Measurements from ENCODE around the gene AIG1.

DNA sequence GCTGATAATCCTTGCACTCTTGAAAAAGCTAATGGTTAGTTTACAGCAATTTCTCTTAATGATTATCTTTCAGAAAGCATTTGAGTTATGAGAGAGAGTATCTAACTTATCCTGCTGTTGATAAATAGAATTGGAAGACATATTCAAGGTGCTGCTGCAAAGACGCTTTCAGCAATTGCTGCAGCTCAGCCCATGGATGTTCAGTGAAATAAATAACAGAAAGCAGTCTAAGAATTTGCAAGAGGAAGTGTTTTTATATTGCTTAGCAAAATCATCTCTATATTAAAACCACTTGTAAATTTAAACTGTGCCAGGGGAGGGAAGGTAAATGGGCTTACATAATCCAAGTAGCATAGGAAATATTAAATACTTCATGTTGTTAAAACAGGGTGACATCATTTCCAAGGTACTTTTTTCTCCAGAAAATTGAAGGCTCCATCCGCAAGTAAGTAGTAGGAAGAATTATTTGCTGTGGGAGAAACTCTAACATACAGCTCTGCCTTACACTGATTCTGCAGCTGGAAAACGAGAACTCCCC, 201.3 kb downstream of the AIG1 start:
- TF ChIP-seq, protein P1, sequence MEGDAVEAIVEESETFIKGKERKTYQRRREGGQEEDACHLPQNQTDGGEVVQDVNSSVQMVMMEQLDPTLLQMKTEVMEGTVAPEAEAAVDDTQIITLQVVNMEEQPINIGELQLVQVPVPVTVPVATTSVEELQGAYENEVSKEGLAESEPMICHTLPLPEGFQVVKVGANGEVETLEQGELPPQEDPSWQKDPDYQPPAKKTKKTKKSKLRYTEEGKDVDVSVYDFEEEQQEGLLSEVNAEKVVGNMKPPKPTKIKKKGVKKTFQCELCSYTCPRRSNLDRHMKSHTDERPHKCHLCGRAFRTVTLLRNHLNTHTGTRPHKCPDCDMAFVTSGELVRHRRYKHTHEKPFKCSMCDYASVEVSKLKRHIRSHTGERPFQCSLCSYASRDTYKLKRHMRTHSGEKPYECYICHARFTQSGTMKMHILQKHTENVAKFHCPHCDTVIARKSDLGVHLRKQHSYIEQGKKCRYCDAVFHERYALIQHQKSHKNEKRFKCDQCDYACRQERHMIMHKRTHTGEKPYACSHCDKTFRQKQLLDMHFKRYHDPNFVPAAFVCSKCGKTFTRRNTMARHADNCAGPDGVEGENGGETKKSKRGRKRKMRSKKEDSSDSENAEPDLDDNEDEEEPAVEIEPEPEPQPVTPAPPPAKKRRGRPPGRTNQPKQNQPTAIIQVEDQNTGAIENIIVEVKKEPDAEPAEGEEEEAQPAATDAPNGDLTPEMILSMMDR (IDR thresholded peaks at IDR 0.05) = no peak
- no peak for TF ChIP-seq POLR2A (IDR thresholded peaks at IDR 0.05)
- no peak for TF ChIP-seq EP300 (IDR thresholded peaks at IDR 0.05)
